Stimulated activated CD4-positive, alpha-beta T cell treated with anti-CD3 and anti-CD28 coated beads, Interleukin-12 subunit alpha, Interleukin-12 subunit beta, amount 100 ng/mL, for 24 hours (primary cell): Measurements from ENCODE around the gene CTR9.

ENCODE experiments used
- DNase-seq, 2 experiments: peaks; one replicate each; pipeline ENCODE4 v3.0.0-alpha.2; 2020; ENCODE audit warnings: low read depth in 2 of 2

CTR9 gene

DNA sequence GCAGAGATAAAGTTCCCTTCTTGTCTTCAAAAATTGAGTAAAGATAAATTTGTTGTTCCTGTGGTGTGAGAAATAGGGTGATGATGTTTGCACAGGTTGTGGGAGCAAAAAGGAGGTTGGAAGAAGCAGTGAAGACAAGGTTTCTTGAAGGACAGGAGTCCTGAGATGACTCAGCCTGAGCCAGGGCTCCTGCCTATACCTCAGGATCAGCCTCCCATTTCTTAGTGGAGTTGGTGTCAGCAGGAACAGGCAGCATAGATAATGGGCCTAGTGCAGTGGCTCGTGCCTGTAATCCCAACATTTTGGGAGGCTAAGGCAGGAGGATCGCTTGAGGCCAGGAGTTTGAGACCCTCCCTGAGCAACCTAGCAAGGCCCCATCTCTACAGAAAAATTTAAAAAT is 29.0 kb downstream of the CTR9 start:
- DNase-seq, result no peak

DNA sequence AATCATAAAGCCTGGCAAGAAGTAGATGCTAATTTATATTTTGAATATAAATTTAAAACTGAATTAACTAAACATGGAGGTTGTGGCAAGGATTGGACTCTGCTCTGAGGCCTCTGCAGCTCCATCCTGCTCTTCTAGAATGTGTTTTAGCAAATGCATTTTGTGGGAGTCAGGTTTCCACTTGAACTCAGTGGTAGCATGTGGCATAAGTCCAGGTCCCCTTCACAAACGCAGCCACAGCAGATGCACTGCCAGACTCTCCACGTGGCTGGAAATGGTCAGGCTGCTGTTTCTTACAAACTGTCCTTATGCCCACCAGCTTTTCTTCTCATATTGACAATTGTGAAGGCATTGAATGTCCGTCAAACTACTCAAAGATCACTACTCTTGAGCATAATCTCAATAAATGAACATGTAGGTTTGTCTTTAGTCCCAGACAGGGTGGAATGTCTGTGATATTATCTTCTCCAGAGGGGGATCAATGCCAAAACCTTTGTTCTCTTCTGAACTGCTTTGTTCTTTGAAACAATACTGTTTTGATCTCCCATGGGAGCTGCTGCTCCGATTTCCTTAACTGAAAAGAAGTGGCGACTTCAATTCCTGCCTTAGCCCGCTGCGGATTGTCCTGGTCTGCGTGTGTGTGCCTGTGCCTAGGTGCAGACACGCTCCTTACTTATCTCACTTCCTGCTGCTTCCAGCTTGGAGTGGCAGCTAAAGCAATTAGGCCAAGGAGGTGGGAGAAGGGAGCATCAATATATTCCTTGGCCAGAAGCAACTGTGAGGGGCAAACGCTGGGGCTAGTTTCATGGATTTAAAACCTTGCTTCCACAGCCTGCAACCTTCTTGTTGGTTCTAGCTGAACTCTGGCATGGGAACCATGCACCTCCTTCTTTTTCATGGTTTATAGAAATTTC is 33.4 kb downstream of the CTR9 start:
- DNase-seq, result no peak

DNA sequence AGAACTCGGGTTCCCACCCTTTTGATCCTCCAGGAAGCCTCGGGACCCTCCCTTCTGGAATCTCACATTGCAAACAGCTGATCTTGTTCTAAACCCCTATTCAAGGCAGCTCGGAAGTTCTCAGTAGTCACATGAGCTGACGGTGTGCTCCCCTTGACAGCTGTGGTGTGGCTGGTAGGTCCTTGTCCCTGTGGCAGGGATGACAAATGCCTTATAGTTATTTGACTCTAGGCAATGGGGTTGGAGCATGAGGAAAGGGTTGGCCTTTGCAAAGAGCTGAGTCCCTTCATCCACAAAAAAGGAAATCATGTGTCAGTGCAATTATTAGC is 34.1 kb downstream of the CTR9 start:
- DNase-seq, result no peak

DNA sequence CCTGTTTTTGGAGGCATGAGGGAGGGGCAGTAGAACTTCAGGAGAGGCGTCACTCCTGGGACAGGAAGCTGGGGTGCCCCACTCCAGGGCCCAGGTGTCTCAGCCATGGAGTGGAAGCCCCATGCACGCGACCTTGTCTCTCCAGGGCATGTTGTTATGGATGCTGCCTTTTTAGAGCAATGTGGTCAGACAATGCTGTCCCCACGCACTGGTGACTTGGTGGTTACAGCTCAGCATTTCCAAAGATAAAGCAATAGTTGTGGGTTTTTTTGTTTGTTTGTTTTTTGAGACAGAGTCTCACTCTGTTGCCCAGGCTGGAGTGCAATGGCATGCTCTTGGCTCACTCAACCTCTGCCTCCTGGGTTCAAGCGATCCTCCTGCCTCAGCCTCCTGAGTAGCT is 35.4 kb downstream of the CTR9 start:
- DNase-seq, result no peak

DNA sequence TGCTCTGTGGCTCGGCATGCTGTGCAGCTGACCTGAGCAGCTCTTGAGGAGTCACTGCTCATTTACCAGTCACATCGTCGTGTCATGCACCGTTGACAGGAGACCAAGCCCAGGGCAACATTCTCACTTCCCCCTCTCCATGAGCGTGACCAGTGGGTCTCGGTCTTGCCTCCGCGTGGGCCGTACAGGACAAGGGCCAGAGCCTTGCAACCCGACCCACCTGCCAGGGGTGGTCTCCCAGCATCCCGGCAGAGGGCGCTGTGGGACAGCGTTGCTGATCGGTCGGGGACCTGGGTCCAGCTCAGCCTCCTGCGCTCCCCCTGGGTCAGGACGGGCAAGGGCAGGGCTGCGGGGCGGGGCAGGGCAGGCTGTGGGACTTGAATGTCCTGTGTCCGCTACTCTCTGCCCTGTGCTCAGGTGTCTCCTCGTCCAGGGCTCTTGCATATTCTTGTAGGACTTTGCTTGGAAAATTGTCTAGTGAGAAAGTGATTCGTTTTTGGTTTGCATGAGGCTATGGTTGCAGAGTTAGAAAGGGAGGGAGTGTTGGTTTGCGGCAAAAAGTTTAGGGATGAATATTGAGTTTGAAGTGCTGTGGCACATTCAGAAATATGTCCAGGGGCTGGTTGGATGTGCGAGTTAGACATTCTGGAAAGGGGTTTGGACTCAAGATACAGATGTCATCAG is 41.5 kb downstream of the CTR9 start:
- DNase-seq, result peak; percentile 56 to 85

DNA sequence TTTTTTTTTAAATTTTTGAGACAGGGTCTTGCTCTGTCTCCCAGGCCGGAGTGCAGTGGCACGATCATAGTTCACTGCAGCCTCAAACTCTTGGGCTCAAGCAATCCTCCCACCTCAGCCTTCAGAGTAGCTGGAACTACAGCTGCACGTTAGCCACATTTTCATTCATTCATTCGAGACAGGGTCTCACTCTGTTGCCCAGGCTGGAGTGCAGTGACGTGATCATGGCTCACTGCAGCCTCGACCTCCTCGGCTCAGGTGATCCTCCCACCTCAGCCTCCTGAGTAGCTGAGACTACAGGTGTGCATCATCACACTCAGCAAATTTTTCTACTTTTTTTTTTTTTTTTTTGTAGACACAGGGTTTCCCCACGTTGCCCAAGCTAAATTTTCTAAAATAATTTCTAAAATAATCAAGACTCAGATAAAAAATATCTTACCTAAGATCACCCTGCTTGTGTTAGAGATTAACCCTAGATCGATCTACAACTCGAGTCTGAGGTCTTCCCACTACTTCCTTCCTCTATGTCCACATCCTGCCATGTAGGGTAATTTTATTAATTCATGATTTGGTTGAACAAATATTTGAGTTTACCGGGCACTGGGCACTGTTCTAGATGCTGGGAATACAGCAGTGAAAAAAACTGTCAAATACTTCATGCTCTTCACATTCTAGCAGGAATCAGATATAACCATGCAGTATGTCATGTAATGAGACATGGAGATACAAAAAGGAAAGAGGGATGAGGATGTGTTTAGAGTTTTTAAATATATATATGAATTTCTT is 42.6 kb downstream of the CTR9 start:
- DNase-seq, result no peak

DNA sequence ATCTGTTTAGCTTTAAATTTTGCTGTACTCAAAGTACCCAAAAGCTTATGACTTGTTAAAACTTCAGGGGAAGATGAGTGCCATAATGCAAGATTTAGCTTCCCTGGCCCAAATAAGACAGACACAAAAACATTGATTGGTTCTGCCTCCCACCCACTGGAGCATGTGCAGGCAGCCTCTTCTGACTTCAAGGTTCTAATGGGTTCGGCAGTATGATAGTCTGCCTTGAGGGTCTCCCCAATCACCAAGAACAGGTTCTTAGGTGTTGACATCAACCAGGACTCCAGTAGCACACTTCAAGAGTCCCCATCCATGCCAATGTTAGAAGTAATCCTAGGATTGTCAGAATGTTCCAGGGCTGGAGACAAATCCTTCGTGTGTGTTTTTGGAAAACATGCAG is 45.1 kb downstream of the CTR9 start:
- DNase-seq, result no peak

DNA sequence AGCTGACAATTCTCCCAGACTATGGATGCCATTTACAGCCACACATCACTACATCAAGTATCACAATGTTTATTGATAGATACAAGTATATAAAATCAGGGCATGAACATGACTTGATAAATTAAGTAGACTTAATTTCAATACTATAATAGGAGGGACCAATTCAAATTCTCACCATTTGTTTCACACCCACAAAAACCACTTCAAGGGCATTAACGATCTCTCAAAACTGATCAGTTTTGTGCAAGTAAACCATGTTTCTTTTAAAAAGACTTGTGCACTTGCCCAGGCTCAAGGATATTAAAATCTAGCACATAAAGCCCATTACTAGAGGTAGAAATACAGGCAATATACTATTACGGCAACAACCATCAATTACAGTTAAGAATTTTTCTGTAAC is 46.0 kb downstream of the CTR9 start:
- no peak for DNase-seq

DNA sequence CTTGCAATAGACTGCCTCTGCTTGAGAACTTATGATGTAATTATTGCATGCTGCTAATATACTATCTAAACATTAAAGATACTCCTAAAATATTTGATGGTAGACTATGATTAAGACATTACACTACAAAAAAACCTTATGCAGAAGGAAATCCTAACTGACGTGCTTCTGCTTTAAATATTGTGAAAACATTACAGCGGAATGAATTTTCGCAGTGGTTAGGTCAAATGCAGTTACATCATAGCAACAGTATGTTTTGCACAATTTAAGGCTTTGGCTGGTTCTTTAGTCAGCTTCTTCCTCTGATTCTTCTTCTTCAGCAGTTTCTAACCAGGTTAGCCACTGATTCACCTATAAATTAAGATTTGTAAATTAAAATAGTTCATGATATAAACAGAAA is 46.5 kb downstream of the CTR9 start:
- DNase-seq, result no peak

DNA sequence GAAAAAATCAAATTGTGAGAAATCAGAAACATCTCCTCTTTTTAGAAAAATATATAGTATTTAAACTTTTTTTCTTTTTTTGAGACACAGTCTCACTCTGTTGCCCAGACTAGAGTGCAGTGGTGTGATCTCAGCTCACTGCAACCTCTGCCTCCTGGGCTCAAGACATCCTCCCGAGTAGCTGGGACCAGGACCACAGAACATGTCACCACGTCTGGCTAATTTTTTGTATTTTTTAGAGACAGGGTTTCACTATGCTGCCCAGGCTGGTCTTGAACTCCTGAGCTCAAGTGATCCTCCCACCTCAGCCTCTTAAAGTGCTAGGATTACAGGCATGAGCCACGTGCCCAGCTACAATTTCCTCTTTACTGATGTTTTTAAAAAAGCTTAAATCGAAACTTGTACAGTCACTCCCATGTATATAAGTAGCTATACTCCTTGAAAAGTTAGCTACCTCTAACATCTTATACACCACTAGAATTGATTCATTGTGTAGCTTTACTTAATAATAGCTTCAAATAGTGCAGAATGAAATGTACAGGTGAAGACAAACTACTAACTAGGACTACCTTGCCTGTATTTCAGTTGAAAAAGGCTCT is 47.4 kb downstream of the CTR9 start:
- DNase-seq, result no peak

DNA sequence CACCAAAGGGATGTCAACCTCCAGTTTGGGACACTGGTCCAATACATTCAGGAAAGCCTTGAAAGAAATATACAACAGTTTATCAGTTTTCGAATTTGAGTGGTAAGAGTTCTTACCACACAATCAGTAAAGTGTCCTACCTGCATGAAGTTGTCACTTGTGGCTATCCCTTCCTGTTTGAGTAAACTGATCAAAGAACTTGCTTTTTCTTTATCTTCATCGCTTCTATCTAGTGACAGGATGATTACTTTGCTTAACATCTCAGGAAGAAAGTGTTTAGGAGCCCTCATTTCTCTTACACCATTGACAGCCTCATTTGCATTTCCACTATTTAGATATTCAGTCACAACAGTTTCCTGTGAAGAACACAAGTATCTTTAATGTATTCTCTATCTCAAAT is 49.2 kb downstream of the CTR9 start:
- DNase-seq, result no peak

DNA sequence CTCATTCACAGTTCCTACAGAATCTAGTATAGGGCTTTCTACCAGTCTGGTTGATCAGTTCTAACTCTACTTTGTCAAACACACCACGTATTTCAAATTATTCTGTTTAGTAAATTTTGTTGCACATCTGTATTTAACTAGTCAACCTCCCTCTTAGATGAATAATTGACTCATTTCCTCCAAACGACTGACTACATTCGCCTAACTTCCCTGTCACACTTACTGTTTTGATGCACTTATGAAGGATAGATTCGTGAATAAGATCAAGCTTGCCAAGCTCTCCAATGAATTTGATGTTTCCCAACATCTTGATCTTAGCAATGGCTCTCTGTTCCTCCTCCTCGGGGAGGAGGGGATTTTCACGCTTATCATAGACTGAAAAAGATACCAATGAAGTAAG is 52.6 kb downstream of the CTR9 start:
- DNase-seq, result no peak

DNA sequence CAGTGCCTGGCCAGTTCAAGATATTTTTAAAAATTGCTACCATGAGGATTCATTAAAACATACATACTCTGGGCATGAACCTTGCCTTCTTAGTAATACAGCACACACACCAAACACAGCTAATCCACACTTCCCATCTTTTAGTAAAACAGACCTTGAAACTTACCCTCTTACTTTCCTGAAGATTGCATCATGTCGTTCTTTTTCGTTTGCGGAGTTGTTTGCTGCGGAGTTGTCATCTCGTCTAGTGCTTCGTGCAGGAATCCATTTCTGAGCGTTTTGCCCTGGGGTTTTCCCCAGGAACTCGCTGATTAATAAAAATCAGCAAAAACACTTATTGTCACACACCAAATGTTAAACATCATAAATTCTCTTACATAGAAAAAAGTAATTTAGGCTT is 54.7 kb downstream of the CTR9 start:
- DNase-seq, result no peak

DNA sequence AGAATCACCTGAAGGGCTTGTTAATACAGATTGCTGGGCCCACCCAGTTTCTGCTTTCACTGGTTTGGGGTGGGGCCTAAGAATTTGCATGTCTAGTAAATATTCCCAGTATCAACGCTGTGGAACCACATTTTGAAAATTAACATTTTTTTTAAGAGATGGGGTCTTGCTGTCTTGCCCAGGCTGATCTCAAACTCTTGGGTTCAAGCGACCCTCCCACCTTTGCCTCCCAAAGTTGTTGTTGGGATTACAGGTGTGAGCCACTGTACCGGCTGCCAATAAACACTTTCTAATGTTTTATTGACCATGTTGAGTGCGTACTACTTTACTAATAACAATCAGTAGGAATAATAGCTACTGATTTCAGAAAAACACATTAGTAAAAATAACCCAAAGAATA is 55.2 kb downstream of the CTR9 start:
- no peak for DNase-seq

DNA sequence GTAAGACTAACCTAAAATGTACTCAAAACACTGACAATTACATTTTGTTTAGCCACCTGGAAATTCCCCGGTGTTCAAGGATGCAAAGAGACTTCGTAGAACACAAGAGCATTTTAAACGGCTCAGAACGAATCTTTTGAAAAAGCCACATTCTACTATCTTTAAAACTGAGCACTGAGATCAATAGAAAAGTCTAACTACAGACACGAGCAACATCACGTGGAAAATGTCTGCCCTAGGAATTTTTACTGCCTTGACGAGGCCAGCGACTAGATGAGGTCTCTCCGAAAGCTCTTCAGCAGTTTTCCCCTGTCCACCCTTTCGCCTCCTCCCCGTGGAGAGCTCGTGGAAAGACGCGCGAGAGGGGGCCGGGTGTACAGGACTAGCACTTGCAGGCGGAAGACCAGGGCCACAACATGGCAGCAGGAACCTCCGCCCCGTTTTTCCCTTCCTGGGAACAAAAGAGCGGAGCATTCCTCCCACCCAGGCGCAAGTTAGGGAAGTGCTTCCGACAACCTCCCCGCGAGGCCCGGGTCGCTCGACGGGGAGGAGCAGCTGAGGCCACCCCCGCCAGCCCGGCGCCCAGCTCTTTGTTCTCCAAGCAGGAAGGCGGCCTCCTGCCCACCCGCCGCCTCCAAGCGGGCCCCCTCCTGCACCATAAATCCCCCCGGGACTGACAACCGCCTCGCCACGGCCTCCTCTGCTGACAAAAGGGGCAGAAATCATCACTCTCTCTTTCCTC is 56.6 kb downstream of the CTR9 start:
- peak; percentile 24 to 29 for DNase-seq

DNA sequence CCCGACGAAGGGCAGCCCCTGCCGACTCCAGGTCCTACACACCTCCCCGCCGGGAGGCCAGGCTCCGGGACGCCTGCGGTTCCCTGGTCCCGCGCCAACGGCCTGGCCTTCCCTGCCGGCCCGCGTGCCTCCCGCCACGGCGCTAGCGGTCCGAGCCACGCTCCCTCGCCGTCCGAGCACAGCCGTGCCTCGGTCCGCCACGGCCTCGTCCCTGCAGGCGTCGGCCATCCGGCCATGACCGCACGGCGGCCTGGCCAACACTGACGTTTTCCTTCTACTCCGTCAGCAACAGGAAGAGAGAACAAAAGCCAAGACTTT is 57.1 kb downstream of the CTR9 start:
- DNase-seq, result no peak

DNA sequence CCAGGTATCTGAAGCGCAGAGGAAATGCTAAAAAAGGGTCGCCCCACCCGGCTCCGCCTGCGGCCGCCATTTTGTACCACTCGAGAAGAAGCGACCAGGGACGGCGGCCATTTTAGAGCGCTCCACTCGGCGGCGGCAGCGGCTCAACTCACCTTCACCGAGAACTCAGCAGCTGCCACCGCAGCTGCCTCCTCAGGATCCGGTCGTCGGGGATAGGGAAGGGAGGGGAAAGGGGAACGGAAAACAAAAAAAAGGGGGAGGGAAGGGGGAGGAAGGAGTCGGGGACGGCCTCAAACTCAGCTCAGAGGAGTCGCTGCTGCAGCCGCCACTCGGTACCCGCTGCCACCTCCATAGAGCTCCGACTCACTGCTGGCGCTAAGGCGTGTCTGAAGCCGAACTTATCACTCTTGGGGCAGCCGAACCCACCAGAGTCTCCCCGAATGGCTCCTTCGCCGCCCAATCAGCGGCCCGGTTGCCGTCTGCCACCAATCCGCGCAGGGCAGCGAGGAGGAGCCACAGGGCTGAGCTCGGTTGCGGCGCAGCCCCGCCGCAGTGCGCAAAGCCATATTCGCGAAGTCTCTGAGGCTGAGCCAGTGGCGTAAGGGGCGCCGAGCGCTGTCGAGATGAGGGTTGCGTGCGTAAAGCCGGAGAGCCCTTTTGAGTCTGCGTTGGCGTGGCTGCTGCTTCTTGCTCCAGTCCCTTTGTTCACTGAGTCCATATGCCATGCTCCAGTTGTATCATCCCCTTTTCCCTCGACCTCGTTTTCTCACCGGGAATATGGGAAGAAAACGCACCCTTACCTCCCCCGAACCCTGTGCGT is 57.7 kb downstream of the CTR9 start, which contains the start of gene EIF4G2:
TSS of gene EIF4G2 (minus strand) at position 374 of the 820 bp plus-strand sequence.
- DNase-seq, result peak; percentile 95 to 96

DNA sequence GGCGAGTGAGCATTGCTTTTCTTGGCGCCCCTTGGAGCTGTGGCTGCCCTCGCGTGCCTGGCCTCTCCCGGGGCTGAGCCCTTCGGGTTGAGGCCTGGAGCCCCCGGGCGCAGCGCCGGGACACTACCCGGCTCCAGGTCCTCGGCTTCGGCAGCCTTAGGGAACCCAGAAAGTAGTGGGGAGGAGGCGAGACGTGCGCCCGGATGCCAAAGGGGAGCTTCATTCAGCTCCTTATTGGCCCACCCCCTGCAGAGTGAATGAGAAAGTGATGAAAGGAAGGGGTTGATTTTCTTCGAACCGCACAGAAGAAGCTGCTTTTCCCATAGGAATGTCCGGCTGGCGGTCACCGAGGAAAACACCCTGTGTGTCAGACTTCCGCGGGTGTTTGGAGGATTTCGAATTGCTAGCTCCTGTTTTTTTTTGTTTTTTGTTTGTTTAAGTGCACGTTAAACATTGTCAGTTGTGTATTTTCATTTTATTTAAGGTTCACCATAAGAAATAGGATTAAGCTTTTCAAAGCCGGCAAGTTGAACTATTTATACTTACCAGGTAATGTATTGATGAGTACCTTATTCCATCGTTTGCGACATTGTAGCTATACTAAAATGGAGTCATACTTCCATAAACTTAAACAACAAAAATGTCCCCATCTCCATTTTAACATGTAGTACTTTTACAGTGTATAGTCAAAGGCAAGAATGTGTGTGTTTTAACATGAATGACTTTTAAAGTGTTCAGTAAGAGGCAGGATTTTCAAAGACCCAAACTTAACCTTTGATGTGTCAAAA is 58.5 kb downstream of the CTR9 start:
- DNase-seq, result no peak

DNA sequence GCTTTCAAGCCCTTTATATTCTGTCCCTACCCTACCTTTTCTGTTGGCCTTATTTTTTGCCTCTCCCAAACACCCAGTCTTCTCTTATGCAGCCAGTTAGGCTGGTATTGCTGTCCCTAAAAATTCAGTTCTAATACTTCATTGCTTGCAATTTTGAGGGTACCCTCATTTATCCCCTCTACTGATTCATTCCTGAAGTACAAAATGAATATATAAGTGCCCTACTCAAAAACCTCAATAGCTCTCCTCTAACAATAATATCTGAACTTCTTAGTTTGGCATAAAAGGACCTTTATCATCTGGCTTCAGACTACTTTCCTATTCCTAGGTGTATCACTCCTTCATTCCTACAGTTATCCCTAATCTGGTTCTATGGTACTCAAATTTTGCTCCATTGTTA is 62.9 kb downstream of the CTR9 start:
- no peak for DNase-seq

DNA sequence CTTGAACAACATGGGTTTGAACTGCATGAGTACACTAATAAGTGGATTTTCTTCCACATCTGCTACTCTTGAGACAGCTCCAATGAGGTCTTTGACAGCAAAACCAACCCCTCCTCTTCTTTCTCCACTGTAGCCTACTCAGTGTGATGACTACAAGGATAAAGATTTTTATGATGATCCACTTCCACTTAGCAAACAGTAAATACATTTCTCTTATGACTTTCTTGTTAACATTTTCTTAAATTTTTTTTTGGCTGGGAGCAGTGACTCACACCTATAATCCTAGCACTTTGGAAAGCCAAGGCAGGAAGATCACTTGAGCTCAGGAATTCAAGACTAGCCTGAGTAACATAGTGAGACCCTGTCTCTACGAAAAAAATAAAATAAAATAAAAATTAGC is 67.5 kb downstream of the CTR9 start:
- no peak for DNase-seq
